ENCODE results near the gene HBD. TPM values are rescaled to one million over a fixed set of nuclear protein-coding genes. Genes with fewer than 3 reads are reported as not detected.

Gene HBD
- total and polyA plus RNA-seq, 4 experiments from 2014 or later: not detected

DNA sequence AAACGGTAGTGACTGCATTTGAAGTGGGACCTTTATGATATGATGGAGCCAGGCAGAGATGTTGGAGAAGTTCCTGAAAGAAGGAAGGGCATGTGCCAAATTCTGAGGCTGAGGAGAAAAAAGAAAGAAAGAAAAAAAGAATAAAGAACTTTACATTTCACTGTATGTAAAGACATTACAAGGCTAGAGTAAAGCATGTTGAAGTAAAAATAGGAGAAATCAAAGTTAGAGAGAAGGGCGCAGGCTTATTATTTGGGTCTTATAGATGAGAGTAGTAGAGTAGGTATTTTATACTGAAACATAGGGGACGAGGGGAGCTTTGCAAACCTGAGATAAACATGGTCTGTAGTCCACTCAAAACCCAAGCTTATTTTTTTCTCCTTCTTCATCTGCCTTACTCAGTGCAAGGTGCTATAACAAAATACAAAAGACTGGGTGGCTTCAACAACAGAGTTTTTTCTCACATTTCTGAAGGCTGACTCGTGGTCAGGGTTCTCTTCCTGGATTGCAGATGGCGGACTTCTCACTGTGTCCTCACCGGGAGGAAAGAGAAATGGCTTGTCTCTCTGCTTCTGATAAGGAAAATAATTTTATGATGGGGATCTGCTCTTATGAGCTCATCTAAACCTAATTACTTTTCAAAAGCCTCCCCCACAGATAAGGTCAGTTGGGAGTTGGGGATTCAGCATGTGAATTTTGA, 12.6 kb upstream of the HBD start:
- POLR2A ChIA-PET (ENCODE audit: partially characterized antibody): no interaction called here
- CTCF ChIA-PET (ENCODE audit: partially characterized antibody): no interaction called here
- H3K9me3 Mint-ChIP-seq: peaks cover 0 to 2% (median 0%) of the 10 kb centered on the region in 8 donors
- intact Hi-C loops (cut with micrococcal nuclease): no loop called here
- H3K4me3 ChIP-seq (ENCODE audit: low read length in 2 of 2): no peak overlapping the region
- H3K4me3 Mint-ChIP-seq: no peak overlapping the region
- H3K27ac Mint-ChIP-seq: no peak overlapping the region
- no peaks in the 10 kb centered on the region for H3K4me1 ChIP-seq (ENCODE audit: insufficient read depth, low read length)
- no peak overlapping the region for H3K27ac ChIP-seq (ENCODE audit: low read depth, low read length)
- H3K36me3 Mint-ChIP-seq: no peaks in the 10 kb centered on the region
- H3K27me3 Mint-ChIP-seq: peaks cover 0 to 2% of the 10 kb centered on the region in 2 donors
- no peak for DNase-seq
- H3K9me3 ChIP-seq (ENCODE audit: control insufficient read depth in 1 of 2, low read length in 2 of 2): no peaks in the 10 kb centered on the region
- no peaks in the 10 kb centered on the region for H3K36me3 ChIP-seq (ENCODE audit: insufficient read depth, low read length)
- no peaks in the 10 kb centered on the region for H3K27me3 ChIP-seq (ENCODE audit: insufficient read depth, low read length)
- H3K4me1 Mint-ChIP-seq: no peaks in the 10 kb centered on the region

GRCh38 chr11:5245155-5245554, 10.9 kb upstream of the HBD start:
- Histone ChIP-seq H3K27me3 (ENCODE audit: insufficient read depth, low read length) (no peaks in the 10 kb centered on the region), H3K4me3 (ENCODE audit: low read length in 2 of 2) (no peak overlapping the region), H3K27ac (ENCODE audit: low read depth, low read length) (no peak overlapping the region), H3K9me3 (ENCODE audit: control insufficient read depth in 1 of 2, low read length in 2 of 2) (no peaks in the 10 kb centered on the region), H3K36me3 (ENCODE audit: insufficient read depth, low read length) (no peaks in the 10 kb centered on the region), H3K4me1 (ENCODE audit: insufficient read depth, low read length) (no peaks in the 10 kb centered on the region)
- POLR2A ChIA-PET (ENCODE audit: partially characterized antibody): no interaction called here
- peaks cover 0 to 2% (median 0%) of the 10 kb centered on the region in 8 donors for H3K9me3 Mint-ChIP-seq
- no peak for DNase-seq
- no peaks in the 10 kb centered on the region for H3K36me3 Mint-ChIP-seq
- H3K27me3 Mint-ChIP-seq: peaks cover 0 to 2% of the 10 kb centered on the region in 2 donors
- no peak overlapping the region for H3K4me3 Mint-ChIP-seq
- intact Hi-C loops (cut with micrococcal nuclease): no loop called here
- CTCF ChIA-PET (ENCODE audit: partially characterized antibody): no interaction called here
- H3K27ac Mint-ChIP-seq: no peak overlapping the region
- no peaks in the 10 kb centered on the region for H3K4me1 Mint-ChIP-seq

DNA sequence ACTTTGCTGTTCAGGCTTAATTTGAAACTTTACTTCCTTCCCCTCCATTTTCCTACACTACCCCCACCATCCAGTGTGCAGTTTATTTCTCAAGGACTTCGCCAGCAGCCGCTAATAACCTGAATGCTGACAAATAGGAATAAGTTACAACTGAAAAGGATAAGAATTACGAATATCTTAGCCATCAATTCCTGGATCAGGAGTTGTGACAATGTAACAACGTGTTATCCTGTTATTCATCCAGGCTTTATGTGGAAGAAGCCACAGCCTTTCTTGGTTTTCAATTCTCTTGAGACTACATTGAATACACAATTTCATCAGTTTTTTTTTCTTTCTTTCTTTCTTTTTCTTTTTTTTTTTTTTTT, 9.5 kb upstream of the HBD start:
- no peaks in the 10 kb centered on the region for H3K4me1 ChIP-seq (ENCODE audit: insufficient read depth, low read length)
- H3K36me3 Mint-ChIP-seq: no peaks in the 10 kb centered on the region
- intact Hi-C loops (cut with micrococcal nuclease): no loop called here

DNA sequence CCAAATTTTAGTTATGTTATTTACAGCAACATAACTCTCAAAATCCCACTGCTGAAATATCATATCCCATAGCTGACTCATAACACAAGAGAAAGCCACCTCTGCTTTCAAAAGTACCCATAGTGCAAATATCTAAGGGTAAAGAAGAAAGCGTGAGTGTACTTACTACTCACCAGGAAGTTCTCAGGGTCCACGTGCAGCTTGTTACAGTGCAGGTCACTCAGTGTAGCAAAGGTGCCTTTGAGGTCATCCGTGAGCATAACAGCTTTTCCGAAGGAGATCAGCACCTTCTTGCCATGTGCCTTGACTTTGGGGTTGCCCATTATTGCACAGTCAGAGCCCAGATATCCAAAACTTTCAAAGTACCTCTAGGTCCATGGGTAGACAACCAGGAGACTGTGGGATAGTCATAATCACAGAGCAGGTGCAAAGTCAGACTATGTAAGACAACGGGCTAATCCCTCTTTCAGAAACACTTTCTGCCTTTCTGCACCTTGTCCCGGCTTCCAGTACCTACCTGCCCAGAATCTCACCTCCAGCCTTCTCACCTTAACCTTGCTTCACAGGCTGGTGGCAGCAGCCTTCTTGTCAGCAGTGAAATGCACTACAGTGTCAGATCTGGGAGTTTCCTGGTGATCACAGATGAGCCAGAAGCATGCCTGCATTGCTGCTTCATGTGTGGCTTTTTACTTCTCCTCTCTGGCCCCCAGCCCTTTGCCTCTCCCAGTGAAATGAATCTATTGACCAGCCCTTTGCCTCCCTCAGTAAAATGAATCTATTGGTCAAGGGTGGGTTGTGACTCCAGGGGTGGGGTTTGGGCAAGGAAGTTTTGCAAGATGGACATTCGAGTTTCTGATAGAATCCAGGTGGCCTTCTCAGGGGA, 8.9 kb upstream of the HBD start:
- H3K27ac Mint-ChIP-seq: no peak overlapping the region
- H3K36me3 Mint-ChIP-seq: no peaks in the 10 kb centered on the region
- Histone ChIP-seq H3K27me3 (ENCODE audit: insufficient read depth, low read length) (no peaks in the 10 kb centered on the region), H3K9me3 (ENCODE audit: control insufficient read depth in 1 of 2, low read length in 2 of 2) (no peaks in the 10 kb centered on the region), H3K4me3 (ENCODE audit: low read length in 2 of 2) (no peak overlapping the region), H3K27ac (ENCODE audit: low read depth, low read length) (no peak overlapping the region), H3K36me3 (ENCODE audit: insufficient read depth, low read length) (no peaks in the 10 kb centered on the region), H3K4me1 (ENCODE audit: insufficient read depth, low read length) (no peaks in the 10 kb centered on the region)
- ChIA-PET CTCF (ENCODE audit: partially characterized antibody) (no interaction called here), POLR2A (ENCODE audit: partially characterized antibody) (no interaction called here)
- H3K4me3 Mint-ChIP-seq: no peak overlapping the region
- peaks cover 0 to 2% of the 10 kb centered on the region in 2 donors for H3K27me3 Mint-ChIP-seq
- no peaks in the 10 kb centered on the region for H3K4me1 Mint-ChIP-seq
- H3K9me3 Mint-ChIP-seq: no peaks in the 10 kb centered on the region
- no peak for DNase-seq
- intact Hi-C loops (cut with micrococcal nuclease): no loop called here

More for the DNA sequence above, 9.5 kb upstream of the HBD start:
- H3K27me3 Mint-ChIP-seq: peaks cover 0 to 2% of the 10 kb centered on the region in 2 donors
- no peaks in the 10 kb centered on the region for H3K9me3 ChIP-seq (ENCODE audit: control insufficient read depth in 1 of 2, low read length in 2 of 2)
- peaks cover 0 to 2% (median 0%) of the 10 kb centered on the region in 8 donors for H3K9me3 Mint-ChIP-seq
- no peaks in the 10 kb centered on the region for H3K27me3 ChIP-seq (ENCODE audit: insufficient read depth, low read length)
- ChIA-PET CTCF (ENCODE audit: partially characterized antibody) (no interaction called here), POLR2A (ENCODE audit: partially characterized antibody) (no interaction called here)
- H3K27ac ChIP-seq (ENCODE audit: low read depth, low read length): no peak overlapping the region
- no peak overlapping the region for H3K4me3 ChIP-seq (ENCODE audit: low read length in 2 of 2)
- no peaks in the 10 kb centered on the region for H3K36me3 ChIP-seq (ENCODE audit: insufficient read depth, low read length)
- H3K4me1 Mint-ChIP-seq: no peaks in the 10 kb centered on the region
- H3K4me3 Mint-ChIP-seq: no peak overlapping the region
- no peak for DNase-seq
- no peak overlapping the region for H3K27ac Mint-ChIP-seq

- Mint-ChIP-seq H3K36me3 (no peaks in the 10 kb centered on the region), H3K27ac (no peak overlapping the region), H3K27me3 (peaks cover 0 to 2% of the 10 kb centered on the region in 2 donors), H3K4me3 (no peak overlapping the region), H3K9me3 (no peaks in the 10 kb centered on the region), H3K4me1 (no peaks in the 10 kb centered on the region)
- POLR2A ChIA-PET (ENCODE audit: partially characterized antibody): no interaction called here
- CTCF ChIA-PET (ENCODE audit: partially characterized antibody): no interaction called here
- no peak for DNase-seq
- H3K36me3 ChIP-seq (ENCODE audit: insufficient read depth, low read length): no peaks in the 10 kb centered on the region
- H3K27me3 ChIP-seq (ENCODE audit: insufficient read depth, low read length): no peaks in the 10 kb centered on the region
- no peak overlapping the region for H3K4me3 ChIP-seq (ENCODE audit: low read length in 2 of 2)
- intact Hi-C loops (cut with micrococcal nuclease): no loop called here
- no peaks in the 10 kb centered on the region for H3K4me1 ChIP-seq (ENCODE audit: insufficient read depth, low read length)
- H3K9me3 ChIP-seq (ENCODE audit: control insufficient read depth in 1 of 2, low read length in 2 of 2): no peaks in the 10 kb centered on the region
- no peak overlapping the region for H3K27ac ChIP-seq (ENCODE audit: low read depth, low read length)
Measured at GRCh38 chr11:5242208-5242607, 7.9 kb upstream of the HBD start.

DNA sequence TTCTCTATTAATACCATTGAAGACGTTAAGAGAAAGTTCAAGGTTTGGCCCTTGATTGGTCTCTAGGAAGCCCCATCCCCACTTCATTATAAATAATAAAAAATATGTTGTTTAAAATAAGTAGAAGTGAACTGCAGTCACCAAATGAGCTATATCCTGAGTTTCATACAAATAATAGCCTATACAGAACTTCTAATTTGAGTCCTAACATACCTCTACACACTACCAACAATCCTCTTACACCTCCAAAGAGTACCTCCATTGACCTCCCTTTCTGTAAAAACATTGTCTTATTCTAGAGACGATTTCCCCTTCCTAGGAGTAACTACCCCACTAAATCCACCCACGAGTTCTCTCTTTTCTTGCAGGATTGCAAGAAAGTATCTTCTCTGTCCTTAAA, 7.2 kb upstream of the HBD start:
- H3K36me3 ChIP-seq (ENCODE audit: insufficient read depth, low read length): no peaks in the 10 kb centered on the region
- ChIA-PET POLR2A (ENCODE audit: partially characterized antibody) (no interaction called here), CTCF (ENCODE audit: partially characterized antibody) (no interaction called here)
- no peak overlapping the region for H3K4me3 ChIP-seq (ENCODE audit: low read length in 2 of 2)
- H3K27ac Mint-ChIP-seq: no peak overlapping the region
- no peaks in the 10 kb centered on the region for H3K36me3 Mint-ChIP-seq
- no peaks in the 10 kb centered on the region for H3K9me3 Mint-ChIP-seq
- no peaks in the 10 kb centered on the region for H3K4me1 ChIP-seq (ENCODE audit: insufficient read depth, low read length)
- peaks cover under 1 to 2% of the 10 kb centered on the region in 2 donors for H3K27me3 Mint-ChIP-seq
- no peaks in the 10 kb centered on the region for H3K27me3 ChIP-seq (ENCODE audit: insufficient read depth, low read length)
- H3K4me3 Mint-ChIP-seq: no peak overlapping the region
- no peaks in the 10 kb centered on the region for H3K4me1 Mint-ChIP-seq
- no peak overlapping the region for H3K27ac ChIP-seq (ENCODE audit: low read depth, low read length)
- intact Hi-C loops (cut with micrococcal nuclease): no loop called here
- no peak for DNase-seq
- no peaks in the 10 kb centered on the region for H3K9me3 ChIP-seq (ENCODE audit: control insufficient read depth in 1 of 2, low read length in 2 of 2)

DNA sequence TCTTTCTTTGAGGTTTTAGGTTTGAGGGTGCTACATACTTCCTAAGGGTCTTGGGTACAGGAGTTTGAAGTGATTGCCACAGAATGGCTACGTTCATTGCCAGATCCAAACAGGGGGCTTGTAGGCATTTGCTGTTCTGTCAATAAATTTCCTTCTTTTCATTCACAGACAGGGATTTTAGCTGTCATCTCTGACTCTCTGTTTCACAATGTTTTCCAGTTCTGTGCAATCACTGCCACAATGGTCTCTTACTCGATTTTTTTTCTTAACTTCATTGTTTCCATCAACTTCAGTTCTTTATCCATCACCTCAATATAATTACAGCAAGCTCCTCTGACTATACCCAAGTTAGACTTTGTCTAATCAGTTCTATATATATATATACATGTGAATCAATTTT, 6.2 kb upstream of the HBD start:
- H3K36me3 ChIP-seq (ENCODE audit: insufficient read depth, low read length): no peaks in the 10 kb centered on the region
- H3K27me3 Mint-ChIP-seq: peaks cover 2 to 3% of the 10 kb centered on the region in 2 donors
- intact Hi-C loops (cut with micrococcal nuclease): no loop called here
- no peak for DNase-seq
- no peaks in the 10 kb centered on the region for H3K4me1 ChIP-seq (ENCODE audit: insufficient read depth, low read length)
- ChIA-PET CTCF (ENCODE audit: partially characterized antibody) (no interaction called here), POLR2A (ENCODE audit: partially characterized antibody) (no interaction called here)
- H3K9me3 Mint-ChIP-seq: no peaks in the 10 kb centered on the region
- no peak overlapping the region for H3K27ac ChIP-seq (ENCODE audit: low read depth, low read length)
- H3K27ac Mint-ChIP-seq: no peak overlapping the region
- H3K36me3 Mint-ChIP-seq: no peaks in the 10 kb centered on the region
- H3K4me1 Mint-ChIP-seq: no peaks in the 10 kb centered on the region
- no peaks in the 10 kb centered on the region for H3K27me3 ChIP-seq (ENCODE audit: insufficient read depth, low read length)
- no peak overlapping the region for H3K4me3 ChIP-seq (ENCODE audit: low read length in 2 of 2)
- no peak overlapping the region for H3K4me3 Mint-ChIP-seq
- H3K9me3 ChIP-seq (ENCODE audit: control insufficient read depth in 1 of 2, low read length in 2 of 2): no peaks in the 10 kb centered on the region
